OCI-LY3 (cell line): ENCODE results near the gene METTL21C.

Experiments used
- H2AFZ ChIP-seq: fragments of 200-600, 300-600 bp; shearing (Covaris generic); 2 replicates; pipeline ENCODE4 v1.6.0; 2014; ENCODE audit warnings: antibody characterized with exemption, low read depth, low read length
- H3K27ac ChIP-seq: fragments of 200-600, 300-600 bp; sonication (generic); 2 replicates; pipeline ENCODE4 v1.5.1; 2014; ENCODE audit warnings: mild to moderate bottlenecking, low read length, moderate library complexity, mixed read lengths
- H3K27me3 ChIP-seq: fragments of 200-600, 300-600 bp; sonication (generic); 2 replicates; pipeline ENCODE4 v1.6.1; 2014; ENCODE audit warnings: low read depth, low read length, mixed read lengths
- H3K36me3 ChIP-seq: fragments of 200-600, 300-600 bp; sonication (generic); replicated peaks from 2 replicates; pipeline ENCODE3; 2014; ENCODE audit warnings: low read depth, low read length, mixed read lengths
- H3K4me1 ChIP-seq: fragments of 300-600, 200-600 bp; sonication (generic); 2 replicates; pipeline ENCODE4 v1.6.1; 2014; ENCODE audit warnings: low read length, mixed read lengths
- H3K4me2 ChIP-seq: fragments of 200-600, 300-600 bp; sonication (generic); 2 replicates; pipeline ENCODE4 v1.6.1; 2014; ENCODE audit warnings: low read length, mixed read lengths
- H3K4me3 ChIP-seq: fragments of 300-600, 200-600 bp; sonication (generic); 2 replicates; pipeline ENCODE4 v1.5.1; 2014; ENCODE audit warnings: antibody characterized with exemption, mild to moderate bottlenecking, low read length, moderate library complexity
- H3K79me2 ChIP-seq: fragments of 300-600, 200-600 bp; shearing (Covaris generic); 2 replicates; pipeline ENCODE4 v1.6.1; 2014; ENCODE audit warnings: mild to moderate bottlenecking, low read length, mixed read lengths
- H3K9ac ChIP-seq: fragments of 300-600, 200-600 bp; shearing (Covaris generic); 2 replicates; pipeline ENCODE4 v1.6.0; 2014; ENCODE audit warnings: mild to moderate bottlenecking, low read length, moderate library complexity
- H3K9me3 ChIP-seq: fragments of 200-600, 300-600 bp; shearing (Covaris generic); 2 replicates; pipeline ENCODE4 v1.6.1; 2014; ENCODE audit warnings: low read length, mixed read lengths; ENCODE audit not compliant: insufficient read depth
- H4K20me1 ChIP-seq: fragments of 200-600, 300-600 bp; sonication (generic); 2 replicates; pipeline ENCODE4 v1.6.1; 2016; ENCODE audit warnings: low read length, mixed read lengths; ENCODE audit not compliant: insufficient read depth
- EZH2phosphoT487 ChIP-seq: fragments of 200-600 bp; shearing (Covaris generic); IDR thresholded peaks from 2 replicates; pipeline ENCODE4 v1.6.1; 2018; ENCODE audit warnings: antibody characterized with exemption, mixed run types, low read depth
- TF ChIP-seq, protein P1 (sequence below): fragments of 200-600, 300-600 bp; sonication (generic); IDR thresholded peaks from 2 replicates; pipeline ENCODE4 v1.5.1; 2014; ENCODE audit warnings: antibody characterized with exemption, low read length, low read depth

The METTL21C gene

DNA sequence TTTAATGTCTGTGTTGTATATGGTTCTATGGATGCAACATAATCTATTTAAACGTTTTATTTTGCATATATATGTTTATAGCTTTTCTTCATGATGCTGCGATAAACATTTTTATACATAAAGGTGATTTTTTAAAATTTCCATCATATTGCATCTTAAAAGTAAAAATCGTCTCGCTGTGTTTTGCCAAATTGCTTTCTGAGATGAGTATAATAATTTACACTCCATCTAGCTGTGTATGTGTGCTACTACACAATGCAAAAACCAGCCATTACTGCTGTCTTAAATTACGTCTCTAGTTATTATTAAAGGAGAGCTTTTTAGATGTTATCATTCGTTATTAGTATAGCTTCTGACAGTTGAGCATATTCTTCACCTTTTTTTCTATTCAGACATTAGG lies 37.2 kb downstream of the METTL21C start:
- no peak for TF ChIP-seq EZH2phosphoT487
- TF ChIP-seq, protein P1, sequence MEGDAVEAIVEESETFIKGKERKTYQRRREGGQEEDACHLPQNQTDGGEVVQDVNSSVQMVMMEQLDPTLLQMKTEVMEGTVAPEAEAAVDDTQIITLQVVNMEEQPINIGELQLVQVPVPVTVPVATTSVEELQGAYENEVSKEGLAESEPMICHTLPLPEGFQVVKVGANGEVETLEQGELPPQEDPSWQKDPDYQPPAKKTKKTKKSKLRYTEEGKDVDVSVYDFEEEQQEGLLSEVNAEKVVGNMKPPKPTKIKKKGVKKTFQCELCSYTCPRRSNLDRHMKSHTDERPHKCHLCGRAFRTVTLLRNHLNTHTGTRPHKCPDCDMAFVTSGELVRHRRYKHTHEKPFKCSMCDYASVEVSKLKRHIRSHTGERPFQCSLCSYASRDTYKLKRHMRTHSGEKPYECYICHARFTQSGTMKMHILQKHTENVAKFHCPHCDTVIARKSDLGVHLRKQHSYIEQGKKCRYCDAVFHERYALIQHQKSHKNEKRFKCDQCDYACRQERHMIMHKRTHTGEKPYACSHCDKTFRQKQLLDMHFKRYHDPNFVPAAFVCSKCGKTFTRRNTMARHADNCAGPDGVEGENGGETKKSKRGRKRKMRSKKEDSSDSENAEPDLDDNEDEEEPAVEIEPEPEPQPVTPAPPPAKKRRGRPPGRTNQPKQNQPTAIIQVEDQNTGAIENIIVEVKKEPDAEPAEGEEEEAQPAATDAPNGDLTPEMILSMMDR = peak; percentile 21
- H2AFZ ChIP-seq = no peak overlapping the region
- no peak overlapping the region for H3K4me2 ChIP-seq
- no peaks in the 10 kb centered on the region for H4K20me1 ChIP-seq
- no peaks in the 10 kb centered on the region for H3K4me1 ChIP-seq
- H3K27ac ChIP-seq = no peak overlapping the region
- H3K9me3 ChIP-seq = no peaks in the 10 kb centered on the region
- no peaks in the 10 kb centered on the region for H3K79me2 ChIP-seq
- no peak overlapping the region for H3K4me3 ChIP-seq
- H3K9ac ChIP-seq = no peak overlapping the region
- H3K27me3 ChIP-seq = no peaks in the 10 kb centered on the region
- peaks cover 64% of the 10 kb centered on the region for H3K36me3 ChIP-seq

DNA sequence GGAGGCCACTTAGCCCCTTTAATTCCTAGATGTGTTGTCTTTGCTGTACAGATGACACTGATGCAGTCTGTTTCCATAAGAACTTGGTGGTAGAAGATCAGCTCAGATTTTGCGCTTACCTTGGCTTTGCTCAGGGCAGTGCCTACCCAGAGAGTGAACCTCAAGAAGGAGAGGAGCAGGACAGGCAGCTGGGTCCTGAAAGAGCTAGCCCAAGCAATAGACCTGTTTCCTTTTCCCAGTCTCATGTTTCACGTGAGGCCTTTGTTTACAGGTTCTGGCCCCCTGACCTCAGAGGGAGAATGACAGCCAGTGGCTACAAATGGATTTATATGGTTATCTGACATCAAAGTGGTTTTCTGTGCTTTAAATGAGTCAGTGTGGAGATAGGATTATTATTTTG lies 40.1 kb downstream of the METTL21C start:
- Histone ChIP-seq H3K79me2 (no peaks in the 10 kb centered on the region), H3K9ac (no peak overlapping the region), H3K4me1 (no peaks in the 10 kb centered on the region), H3K27ac (no peak overlapping the region), H3K4me2 (no peak overlapping the region), H3K36me3 (peaks cover 66% of the 10 kb centered on the region), H2AFZ (no peak overlapping the region), H3K9me3 (no peaks in the 10 kb centered on the region), H3K4me3 (no peak overlapping the region), H4K20me1 (no peaks in the 10 kb centered on the region), H3K27me3 (no peaks in the 10 kb centered on the region)
- TF ChIP-seq EZH2phosphoT487 = no peak
- TF ChIP-seq, protein P1 = no peak

DNA sequence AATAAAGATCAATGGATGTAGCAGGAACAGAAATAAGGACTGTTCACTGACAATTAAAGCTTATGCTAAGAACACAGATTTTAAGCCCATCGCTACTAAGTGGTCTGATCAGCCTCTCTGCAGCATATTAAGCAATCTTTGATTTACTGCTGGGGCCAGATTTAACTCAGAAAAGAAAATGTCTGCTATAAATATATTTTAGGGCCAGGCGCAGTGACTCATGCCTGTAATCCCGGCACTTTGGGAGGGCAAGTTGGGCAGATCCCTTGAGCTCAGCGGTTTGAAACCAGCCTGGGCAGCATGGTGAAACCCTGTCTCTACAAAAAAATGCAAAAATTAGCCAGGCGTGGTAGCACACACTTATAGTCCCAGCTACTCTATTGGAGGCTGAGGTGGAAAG lies 43.0 kb downstream of the METTL21C start:
- H3K4me2 ChIP-seq = no peak overlapping the region
- no peak overlapping the region for H2AFZ ChIP-seq
- no peak overlapping the region for H3K9ac ChIP-seq
- no peaks in the 10 kb centered on the region for H3K4me1 ChIP-seq
- no peak overlapping the region for H3K4me3 ChIP-seq
- peaks cover 68% of the 10 kb centered on the region for H3K36me3 ChIP-seq
- no peaks in the 10 kb centered on the region for H3K79me2 ChIP-seq
- H3K27me3 ChIP-seq = no peaks in the 10 kb centered on the region
- H4K20me1 ChIP-seq = no peaks in the 10 kb centered on the region
- TF ChIP-seq, protein P1 = no peak
- no peak for TF ChIP-seq EZH2phosphoT487
- H3K9me3 ChIP-seq = no peaks in the 10 kb centered on the region
- no peak overlapping the region for H3K27ac ChIP-seq

DNA sequence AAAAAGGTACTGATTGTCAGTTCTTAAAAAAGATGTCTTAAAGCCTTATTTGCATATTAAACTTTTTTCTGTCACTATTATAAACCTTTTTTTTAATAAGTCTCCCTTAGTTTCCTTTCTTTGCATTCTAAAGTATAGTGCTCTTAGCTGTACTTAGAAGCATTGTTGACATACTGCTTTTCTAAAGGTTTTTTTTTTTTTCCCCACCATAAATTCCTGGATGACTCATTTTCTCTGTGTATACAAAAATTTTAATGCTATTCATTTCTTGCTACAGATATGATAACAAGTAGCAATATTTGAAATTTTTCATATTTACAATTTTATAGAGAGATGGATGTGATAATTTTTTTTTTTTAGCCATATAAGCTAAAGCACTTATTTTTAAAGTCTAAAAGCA lies 43.5 kb downstream of the METTL21C start:
- Histone ChIP-seq H3K27me3 (no peaks in the 10 kb centered on the region), H3K9ac (no peak overlapping the region), H3K4me2 (no peak overlapping the region), H3K9me3 (no peaks in the 10 kb centered on the region), H3K27ac (no peak overlapping the region), H3K4me1 (no peaks in the 10 kb centered on the region), H3K79me2 (no peaks in the 10 kb centered on the region), H3K4me3 (no peak overlapping the region), H2AFZ (no peak overlapping the region), H4K20me1 (no peaks in the 10 kb centered on the region), H3K36me3 (peaks cover 69% of the 10 kb centered on the region)
- TF ChIP-seq, protein P1 = no peak
- no peak for TF ChIP-seq EZH2phosphoT487
